Activated CD8-positive, alpha-beta memory T cell treated with anti-CD3 and anti-CD28 coated beads, Interleukin-2, amount 50 U/mL, for 4 hours (primary cell): ENCODE data around the gene MEF2C.

Experiments used
- DNase-seq: peaks from one replicate; pipeline ENCODE4 v3.0.0-alpha.2; 2020

Gene MEF2C

DNA sequence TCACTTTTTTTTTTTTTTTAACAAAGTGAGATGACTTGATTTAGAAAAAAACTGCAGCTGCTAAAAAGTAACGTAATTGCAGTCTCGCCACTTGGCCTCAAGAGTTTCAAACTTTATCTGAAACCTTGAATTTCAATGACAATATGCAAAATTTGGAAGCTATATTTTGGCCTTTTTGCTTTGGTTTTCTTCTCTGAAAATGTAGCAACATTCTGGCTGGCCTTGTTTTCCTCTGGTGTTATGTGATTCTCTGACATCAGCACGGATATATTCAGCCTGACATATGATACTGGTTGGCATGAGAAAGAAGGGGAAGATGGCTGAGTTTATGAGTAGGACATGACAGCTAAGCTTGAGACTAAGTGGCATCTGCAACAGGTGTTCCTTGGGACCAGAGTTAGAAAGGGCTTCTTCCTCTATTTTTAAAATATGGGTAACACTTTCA is 136.5 kb downstream of the MEF2C start:
- DNase-seq: no peak

DNA sequence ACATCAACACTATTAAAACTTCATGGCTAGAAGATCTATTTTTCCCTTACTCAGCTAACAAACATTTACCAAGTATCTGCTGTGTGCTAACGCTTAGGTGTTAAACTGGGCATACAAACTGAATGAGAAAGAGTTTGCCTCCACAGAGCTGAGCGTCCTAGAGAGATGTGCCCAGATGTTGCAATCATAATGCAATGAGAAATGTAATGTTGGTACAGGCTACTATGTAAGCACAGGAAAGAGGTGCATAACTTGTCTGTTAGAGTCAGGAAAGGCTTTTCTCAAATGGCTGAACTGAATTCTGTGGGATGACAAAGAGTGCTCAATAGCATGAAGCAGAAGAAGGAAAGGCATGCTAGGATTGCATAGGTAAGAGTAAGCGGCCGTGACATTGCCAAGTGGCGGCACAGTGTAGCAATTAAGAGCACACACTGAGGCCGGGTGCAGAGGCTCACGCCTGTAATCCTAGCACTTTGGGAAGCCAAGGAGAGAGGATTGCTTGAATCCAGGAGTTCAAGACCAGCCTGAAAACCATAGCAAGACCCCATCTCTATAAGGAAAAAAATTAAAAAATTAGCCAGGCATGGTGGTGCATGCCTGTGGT is 137.8 kb downstream of the MEF2C start:
- DNase-seq: no peak

GRCh38 chr5:88743231-88743834 is 139.7 kb downstream of the MEF2C start:
- no peak for DNase-seq

DNA sequence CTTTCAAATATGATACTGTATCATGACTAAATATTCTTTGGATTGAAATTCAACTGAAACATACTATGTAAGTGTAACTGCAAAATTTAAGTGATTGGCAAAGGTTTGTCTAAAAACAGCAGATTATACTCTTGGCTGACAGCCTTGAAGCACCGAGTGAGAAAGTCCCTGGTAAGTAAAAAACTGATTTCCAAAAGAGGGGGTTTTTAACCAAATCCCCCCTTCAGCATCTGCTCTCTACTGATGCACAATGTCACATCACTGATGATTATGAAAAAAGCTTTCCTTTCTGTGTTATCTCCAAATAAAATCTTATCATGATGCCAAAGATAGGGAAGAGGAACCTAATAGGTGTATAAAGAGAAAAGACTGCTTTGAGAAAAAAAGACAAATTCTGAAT is 141.0 kb downstream of the MEF2C start:
- no peak for DNase-seq

- no peak for DNase-seq
Observed at GRCh38 chr5:88740604-88741185, 142.3 kb downstream of the MEF2C start.

DNA sequence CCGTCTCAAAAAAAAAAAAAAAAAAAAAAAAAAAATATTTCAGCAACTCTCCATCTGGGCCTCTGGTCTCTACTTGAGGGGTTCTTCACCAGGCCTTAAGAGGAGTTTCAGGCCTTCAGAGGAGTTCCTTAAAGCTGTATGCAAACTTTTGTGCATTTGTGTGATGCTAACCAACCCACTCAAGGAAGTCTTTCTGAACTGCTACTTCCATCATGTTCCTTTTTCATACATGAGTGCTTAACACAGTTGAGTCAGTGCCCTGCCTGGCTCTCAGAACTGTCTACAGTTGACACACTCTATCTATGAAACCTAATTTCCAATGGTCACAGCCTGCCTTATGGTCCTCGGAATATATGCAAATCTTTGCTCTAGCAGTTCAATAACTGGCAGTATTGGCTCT is 146.5 kb downstream of the MEF2C start:
- DNase-seq: no peak

GRCh38 chr5:88734983-88735382 is 148.0 kb downstream of the MEF2C start:
- DNase-seq: no peak

DNA sequence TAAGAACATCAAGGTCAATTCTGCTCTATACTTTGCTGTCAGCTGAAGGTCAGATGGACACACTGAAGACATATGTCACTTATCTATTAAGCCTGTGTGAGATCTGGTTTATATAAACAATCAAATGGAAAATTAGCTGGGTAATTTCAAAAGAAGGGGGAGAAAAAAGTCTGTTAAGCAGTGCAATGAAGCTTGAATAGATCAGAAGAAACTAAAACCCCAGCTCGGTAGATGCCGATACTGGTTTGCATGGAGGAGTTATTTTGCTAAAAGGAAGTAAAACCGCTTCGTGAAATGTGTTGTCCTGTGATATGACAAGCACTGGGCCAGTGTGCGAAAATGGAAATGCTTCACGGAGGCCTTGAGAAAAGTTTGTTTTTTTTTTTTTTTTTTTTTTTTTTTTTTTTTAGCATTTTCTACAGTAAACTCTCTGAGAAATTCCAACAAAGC is 148.8 kb downstream of the MEF2C start:
- no peak for DNase-seq

GRCh38 chr5:88732862-88733261 is 150.1 kb downstream of the MEF2C start:
- no peak for DNase-seq

- DNase-seq: no peak
Observed at GRCh38 chr5:88732181-88732633, 150.8 kb downstream of the MEF2C start.

- no peak for DNase-seq
Observed at GRCh38 chr5:88729829-88730182, 153.2 kb downstream of the MEF2C start.

GRCh38 chr5:88729084-88729828 is 153.7 kb downstream of the MEF2C start:
- DNase-seq: peak; percentile 48

DNA sequence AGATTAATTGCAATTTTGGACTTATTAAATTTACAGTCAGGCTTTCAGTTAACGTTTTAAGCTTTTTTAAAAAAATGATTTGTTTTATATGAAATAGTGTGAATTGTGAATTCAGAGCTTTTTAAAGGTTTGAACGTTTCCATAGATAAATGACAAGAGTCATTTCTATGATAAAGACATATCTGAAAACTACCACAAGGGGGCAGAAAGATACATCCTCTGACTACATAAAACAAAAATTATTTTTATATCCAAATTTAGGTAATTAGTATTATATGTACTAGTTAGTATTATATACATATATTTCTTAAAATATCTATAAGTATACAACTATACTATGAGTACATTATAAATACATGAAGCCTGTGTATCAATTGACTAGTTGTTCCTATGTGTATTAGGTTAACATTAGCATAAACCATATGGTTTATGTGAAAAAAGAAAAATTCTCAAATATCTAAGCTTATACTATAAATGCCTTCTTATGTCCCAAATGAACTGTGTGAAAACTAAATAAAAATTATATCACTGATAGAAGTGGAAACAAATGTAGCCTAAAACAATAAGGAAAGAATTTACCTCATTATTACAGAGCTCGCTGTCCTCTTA is 155.2 kb downstream of the MEF2C start:
- no peak for DNase-seq

DNA sequence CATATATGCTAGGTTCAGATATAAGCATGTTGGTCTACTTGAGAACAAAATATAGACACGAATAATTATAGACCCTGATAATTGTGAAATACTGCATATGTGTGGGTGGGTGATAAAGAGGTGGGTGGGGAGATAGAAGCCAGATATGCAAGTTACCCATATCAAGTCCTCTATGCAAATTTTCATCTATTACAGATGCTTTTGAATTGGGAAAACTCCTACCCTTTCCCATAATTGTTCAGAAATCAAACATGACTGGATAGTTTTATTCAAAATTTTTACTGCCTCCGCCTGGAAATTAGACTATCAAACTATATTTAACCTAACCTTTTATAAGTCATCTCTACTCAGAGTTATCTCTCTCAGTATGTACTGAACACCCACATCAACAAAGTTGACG is 157.5 kb downstream of the MEF2C start:
- DNase-seq: no peak

GRCh38 chr5:88724201-88724600 is 158.8 kb downstream of the MEF2C start:
- DNase-seq: no peak

DNA sequence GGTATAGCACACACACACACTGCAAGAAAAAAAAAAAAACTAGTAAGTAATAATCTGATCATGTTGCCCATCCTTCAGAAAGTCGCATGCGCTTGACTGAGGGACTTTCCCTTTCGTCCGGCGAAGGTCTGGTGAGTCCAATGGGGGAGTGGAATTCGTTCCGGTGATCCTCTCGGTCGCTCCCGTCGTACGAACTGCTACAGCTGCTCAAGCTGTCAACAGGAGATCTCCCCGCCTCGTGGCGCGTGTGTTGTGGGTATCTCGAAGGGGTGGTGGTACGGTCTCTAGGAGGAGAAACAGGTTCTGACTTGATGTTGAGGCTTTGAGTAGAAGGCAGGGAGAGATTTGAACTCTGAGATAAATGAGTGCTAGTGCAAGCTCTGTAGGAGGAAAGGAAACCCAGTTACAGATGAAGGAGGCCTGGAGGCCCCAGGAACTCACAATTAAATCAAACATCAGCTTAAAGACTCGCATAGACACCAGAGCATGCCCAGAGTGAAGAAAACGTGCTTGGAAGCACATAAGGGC is 160.4 kb downstream of the MEF2C start:
- DNase-seq: no peak

DNA sequence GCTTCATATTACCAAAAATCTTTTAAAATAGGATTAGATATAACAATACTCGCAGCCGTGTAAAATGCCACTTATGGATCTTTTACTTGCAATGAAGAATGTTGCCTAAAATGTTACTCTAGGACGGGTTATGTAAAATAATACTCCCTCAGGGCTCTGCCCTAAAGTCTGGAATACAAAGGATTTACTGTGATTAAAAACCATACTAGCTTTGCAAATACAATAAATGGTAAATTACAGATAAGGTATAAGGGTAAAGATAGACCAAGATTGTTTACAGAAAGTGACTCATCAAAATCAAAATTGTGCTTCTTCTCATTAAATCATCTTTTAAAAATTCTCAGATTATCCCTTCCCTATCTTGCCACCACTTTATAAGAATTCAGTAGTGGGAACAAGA is 163.6 kb downstream of the MEF2C start:
- no peak for DNase-seq

DNA sequence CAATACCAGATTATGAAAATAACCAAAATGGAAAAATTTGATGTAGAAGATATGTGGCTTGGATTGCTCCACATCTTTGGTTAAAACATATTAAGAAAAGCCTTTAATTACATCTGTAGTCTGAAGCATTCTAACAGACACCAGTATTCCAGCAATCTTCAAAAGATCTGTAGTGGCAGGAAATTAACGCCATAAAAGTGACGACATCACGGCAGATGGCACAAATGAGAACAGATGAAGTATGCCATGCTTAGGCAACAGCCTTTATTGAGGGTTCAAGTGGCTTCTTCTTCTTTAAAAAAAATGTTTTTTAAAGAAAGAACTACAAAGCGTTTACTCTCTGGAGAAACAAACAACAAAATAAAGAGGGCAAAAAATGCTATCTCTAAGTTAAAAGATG is 164.2 kb downstream of the MEF2C start:
- no peak for DNase-seq

GRCh38 chr5:88716101-88716500 is 166.9 kb downstream of the MEF2C start:
- no peak for DNase-seq

- DNase-seq: no peak
Observed at GRCh38 chr5:88715503-88715902, 167.5 kb downstream of the MEF2C start.

DNA sequence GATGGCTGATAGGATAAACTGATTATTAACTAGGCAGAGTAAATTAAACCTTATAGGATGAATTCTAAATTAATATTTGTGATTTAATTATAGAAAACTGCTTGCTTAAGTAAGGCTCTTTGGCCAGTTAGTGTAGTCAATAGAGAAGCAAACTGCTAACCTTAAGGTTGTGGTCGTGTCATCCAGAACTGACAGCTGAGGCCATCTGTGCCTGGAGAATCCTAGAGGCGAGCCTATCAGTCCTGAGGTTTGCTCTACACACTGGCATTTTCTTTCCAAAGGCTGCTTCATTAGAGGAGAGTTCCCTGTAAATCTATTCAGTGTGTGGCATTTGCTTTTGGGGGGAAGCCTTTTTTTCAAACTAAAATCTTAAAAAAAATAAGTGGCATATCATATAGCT is 169.2 kb downstream of the MEF2C start:
- no peak for DNase-seq

GRCh38 chr5:88708682-88709398 is 174.1 kb downstream of the MEF2C start:
- no peak for DNase-seq

- DNase-seq: no peak
Observed at GRCh38 chr5:88708021-88708420, 175.0 kb downstream of the MEF2C start.
